ENCODE results near the gene IQCK.

IQCK gene

GRCh38 chr16:19841184-19841583 lies 123.1 kb downstream of the IQCK start:
- no peak for DNase-seq

DNA sequence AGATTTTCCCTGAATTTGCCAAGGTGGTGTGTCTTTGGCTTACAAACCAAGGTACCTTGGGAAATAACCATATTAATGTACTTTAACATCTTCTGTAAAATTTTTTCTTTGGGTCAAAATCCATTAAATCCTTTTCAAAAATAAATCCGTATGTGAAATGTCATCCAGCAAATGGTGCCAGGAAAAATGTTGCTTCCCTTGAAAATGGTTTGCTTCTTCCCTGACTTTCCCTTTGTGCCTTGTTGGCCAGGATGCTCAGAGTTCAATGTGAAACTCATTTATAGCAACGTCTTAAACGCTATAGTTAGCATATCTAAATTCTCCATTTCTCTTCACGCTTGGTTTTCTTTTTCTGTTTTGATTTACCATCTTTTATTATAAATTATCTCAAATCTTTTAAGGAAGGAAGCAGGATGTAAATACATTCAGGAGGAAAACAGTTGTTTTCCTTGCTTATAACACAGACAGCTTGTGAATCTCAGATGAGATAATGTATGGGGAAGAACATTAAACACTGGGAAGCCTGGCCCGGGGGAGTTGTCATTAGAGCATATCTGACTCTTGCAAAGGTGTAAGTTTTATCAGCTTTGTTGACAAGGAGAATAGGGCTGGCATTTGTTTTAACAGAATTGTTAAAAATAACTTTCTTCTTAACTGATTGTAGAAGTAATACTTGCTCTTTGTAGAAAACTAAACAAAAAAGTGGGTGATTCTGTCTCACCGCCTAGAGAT lies 124.5 kb downstream of the IQCK start:
- DNase-seq: no peak

DNA sequence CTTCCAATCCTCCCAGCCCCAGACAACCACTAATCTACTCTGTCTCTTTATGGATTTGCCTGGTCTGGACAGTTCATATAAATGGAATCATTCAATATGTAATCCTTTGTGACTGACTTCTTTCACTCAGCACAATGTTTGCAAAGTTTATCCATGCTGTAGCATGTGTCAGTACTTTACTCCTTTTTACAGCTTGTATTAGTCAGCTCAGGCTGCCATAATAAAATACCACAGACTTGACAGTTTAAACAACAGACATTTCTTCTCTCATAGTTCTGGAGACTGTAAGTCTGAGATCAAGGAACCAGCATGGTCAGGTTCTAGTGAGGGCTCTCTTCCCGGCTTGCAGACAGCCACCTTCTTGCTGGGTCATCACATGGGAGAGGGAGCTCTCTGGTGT lies 125.3 kb downstream of the IQCK start:
- no peak for DNase-seq

DNA sequence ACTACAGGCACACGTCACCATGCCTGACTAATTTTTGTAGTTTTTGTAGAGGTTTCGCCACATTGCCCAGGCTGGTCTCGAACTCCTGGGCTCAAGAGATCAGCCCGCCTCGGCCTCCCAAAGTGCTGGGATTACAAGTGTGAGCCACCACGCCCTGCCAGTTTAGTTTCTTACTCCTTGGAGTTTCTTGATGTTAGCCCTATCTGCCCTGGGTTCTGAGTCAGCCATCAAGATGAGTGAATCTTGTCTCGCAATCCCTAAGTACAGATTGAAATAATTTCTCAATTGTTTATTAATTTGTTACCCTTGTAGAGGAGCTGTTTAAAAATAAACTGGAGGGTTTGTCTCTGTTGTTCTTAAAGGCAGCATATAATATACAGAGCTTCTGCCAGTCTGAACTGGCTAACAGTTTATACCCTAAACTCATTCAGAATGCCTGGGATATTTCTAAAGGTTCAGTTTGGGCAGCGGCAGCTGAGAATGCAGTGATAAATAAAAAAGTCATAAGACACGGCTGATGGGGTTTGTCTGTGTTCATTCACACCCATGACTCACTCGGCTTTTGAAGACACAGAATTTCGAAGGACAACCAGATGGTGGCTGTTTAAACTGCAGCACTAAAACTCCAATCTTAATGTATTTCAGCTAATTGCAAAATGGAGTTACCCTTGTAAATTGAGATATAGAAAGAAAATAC lies 127.0 kb downstream of the IQCK start:
- DNase-seq: no peak

GRCh38 chr16:19846436-19846835 lies 128.4 kb downstream of the IQCK start:
- DNase-seq: no peak

DNA sequence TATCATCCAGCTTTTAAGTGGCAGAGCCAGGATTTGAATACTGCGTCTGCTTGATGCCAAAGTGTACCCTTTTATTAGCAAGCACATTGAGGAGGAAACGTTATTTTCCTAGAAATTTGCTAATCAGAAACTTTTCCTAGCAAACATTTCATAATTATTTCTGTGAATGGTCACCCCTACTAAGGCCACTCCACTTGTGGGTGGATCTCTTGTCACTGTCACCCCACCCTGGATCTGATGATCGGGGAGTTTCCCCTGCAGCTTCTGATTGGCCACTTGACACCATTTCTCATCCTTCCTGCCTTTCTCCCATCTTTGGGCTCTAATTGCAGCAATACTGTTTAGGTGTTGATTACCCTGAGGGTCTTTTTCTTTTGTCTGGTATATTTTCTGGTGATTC lies 130.7 kb downstream of the IQCK start:
- DNase-seq: no peak

GRCh38 chr16:19850131-19850817 lies 132.2 kb downstream of the IQCK start:
- DNase-seq: no peak

DNA sequence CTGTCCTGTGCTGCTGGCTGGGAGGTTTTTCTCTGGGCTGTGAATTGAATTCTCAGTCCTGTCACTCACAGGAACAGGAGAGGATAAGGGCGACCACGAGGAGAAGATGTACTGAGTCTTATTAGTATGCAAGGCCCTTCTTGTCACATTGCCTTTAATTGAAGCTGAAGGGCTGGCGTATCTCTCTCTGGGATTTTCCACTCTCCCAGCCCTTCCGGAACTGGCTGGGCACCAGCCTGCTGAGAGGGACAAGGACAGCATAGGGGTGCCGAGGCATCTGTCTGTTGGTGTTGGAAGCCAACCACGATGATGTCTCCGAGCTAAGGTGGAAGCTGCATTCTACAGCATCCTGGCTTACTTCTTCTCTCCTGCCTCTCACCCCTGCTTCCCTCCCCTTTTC lies 133.4 kb downstream of the IQCK start:
- DNase-seq: no peak

- DNase-seq: no peak
Observed at GRCh38 chr16:19853132-19853741, 135.2 kb downstream of the IQCK start.

GRCh38 chr16:19853742-19854542 lies 135.9 kb downstream of the IQCK start:
- no peak for DNase-seq

DNA sequence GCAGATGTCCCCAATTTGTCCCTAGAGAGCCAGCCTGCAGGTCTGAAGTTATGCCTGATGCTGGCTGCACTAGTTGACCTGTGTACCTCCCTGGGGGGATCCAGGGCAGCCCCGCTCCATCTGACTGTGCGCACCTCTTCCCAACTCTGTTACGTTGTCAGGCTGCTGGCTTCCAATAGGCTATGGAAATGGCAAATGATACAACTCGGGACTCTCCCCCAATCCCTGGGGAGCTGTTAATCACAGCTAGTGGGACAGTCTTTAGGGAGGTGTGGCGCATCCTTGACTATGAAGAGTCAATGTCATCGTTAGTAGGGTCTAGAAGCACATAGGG lies 136.4 kb downstream of the IQCK start:
- no peak for DNase-seq

- no peak for DNase-seq
Observed at GRCh38 chr16:19856120-19856519, 138.0 kb downstream of the IQCK start.

- no peak for DNase-seq
Observed at GRCh38 chr16:19857593-19858339, 139.7 kb downstream of the IQCK start.

- DNase-seq: no peak
Observed at GRCh38 chr16:19858340-19859018, 140.4 kb downstream of the IQCK start.

DNA sequence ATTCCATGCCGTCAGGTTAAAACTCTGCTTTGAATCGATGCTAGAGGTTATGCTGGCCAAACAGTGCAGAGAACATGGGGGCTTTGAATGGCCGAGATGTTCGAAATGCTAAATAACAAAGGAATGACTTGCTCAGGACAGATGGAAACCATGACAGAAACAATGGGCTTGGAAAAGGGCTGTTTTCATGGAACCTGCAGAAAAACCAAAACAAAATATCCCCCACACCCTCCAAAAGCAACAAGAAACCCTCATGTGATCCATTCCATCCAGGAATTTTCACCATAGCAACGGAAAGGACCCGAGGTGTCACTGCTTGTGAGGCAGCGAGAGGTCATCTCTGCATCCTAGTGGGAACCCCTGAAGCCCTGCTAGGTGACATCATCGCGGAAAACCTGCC lies 141.1 kb downstream of the IQCK start:
- no peak for DNase-seq

GRCh38 chr16:19859603-19860002 lies 141.5 kb downstream of the IQCK start:
- DNase-seq: no peak

DNA sequence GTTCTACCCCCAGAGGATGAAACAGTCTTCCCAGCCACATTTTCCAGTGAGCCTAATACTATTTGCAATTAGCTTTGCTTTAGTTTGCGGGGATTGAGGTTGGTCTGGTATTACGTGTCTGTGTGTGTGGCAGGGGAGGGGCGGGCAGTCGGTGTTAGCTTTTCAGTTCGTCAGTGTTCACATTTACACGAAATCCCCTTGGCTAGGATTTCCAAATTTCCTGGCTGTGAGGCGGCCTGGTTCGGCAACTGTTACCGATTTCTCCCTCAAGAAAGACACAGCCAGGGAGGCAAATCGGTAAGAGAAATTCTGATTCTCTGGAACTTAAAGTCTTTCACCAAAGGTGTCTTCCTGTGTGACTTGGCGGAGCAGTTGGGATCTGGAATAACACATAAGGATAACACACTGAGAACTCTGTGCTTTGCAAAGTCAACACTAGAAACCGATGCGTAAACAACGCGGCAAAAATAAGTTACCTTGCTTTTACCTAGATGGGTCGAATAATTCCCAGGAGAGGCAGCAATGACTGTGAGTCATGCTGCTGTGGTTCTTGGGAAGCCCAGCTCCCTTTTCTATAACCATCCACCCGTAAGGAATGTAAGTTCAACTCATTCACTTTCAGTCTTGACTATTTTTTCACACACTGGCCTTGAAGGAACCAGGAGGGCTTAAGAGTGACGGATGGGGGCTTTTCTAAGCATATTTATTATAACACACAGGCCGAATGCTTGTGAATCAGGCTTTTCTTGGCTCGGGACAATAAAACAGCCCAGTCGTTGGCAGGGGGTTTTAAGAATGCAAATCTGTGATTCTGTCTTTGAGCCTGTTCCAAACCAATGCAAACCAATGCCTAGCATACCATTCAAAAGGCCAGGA lies 142.3 kb downstream of the IQCK start:
- DNase-seq: no peak

- no peak for DNase-seq
Observed at GRCh38 chr16:19861133-19861532, 143.1 kb downstream of the IQCK start.

- DNase-seq: no peak
Observed at GRCh38 chr16:19861811-19862327, 143.8 kb downstream of the IQCK start.

DNA sequence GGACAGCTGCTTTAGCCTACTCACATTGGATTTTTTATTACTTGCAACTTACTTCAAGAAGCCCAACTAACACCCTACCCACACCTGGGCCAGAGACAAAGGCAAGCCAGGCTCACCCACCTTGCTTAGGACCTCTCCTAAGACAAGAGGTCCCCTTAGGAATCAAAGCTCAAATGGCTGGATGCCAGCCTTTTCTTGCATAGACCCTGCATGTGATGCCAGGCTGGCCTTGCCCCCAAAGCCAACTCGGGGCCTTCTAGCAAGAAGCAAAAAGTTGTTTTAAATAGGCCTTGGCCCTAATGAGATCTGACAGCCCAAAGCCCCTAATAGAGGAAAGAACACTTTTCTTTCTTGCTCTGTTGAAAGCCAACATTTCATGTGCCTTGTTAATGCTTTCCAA lies 145.9 kb downstream of the IQCK start:
- no peak for DNase-seq
